ENCODE results near the gene HCN3.

The HCN3 gene

GRCh38 chr1:155254228-155254713 lies 23.0 kb upstream of the HCN3 start:
- no peak for DNase-seq (ENCODE audit: low read depth)

- DNase-seq (ENCODE audit: low read depth): peak; percentile 26
Observed at GRCh38 chr1:155254714-155255242, 22.5 kb upstream of the HCN3 start.

- peak; percentile 81 for DNase-seq (ENCODE audit: low read depth)
Observed at GRCh38 chr1:155255243-155256007, 21.8 kb upstream of the HCN3 start, which contains the start of gene ENTREP3. Gene ENTREP3, minus strand, starts transcription at chr1:155255483. Its CDS starts 606 bp downstream, at chr1:155254877.

- DNase-seq (ENCODE audit: low read depth): no peak
Observed at GRCh38 chr1:155256058-155256852, 21.0 kb upstream of the HCN3 start.

GRCh38 chr1:155260276-155260675 lies 17.0 kb upstream of the HCN3 start:
- no peak for DNase-seq (ENCODE audit: low read depth)

- DNase-seq (ENCODE audit: low read depth): no peak
Observed at GRCh38 chr1:155261493-155261851, 15.8 kb upstream of the HCN3 start.

- peak; percentile 98 for DNase-seq (ENCODE audit: low read depth)
Observed at GRCh38 chr1:155261852-155262673, 15.2 kb upstream of the HCN3 start, which contains the start of gene SCAMP3. Gene SCAMP3, minus strand, starts transcription at chr1:155262360. Its CDS starts 209 bp downstream, at chr1:155262151.

GRCh38 chr1:155263067-155263466 lies 14.2 kb upstream of the HCN3 start:
- DNase-seq (ENCODE audit: low read depth): no peak

GRCh38 chr1:155266553-155266952 lies 10.7 kb upstream of the HCN3 start:
- no peak for DNase-seq (ENCODE audit: low read depth)

GRCh38 chr1:155267373-155267772 lies 9.9 kb upstream of the HCN3 start:
- DNase-seq (ENCODE audit: low read depth): no peak

GRCh38 chr1:155268630-155269029 lies 8.6 kb upstream of the HCN3 start:
- DNase-seq (ENCODE audit: low read depth): no peak

- no peak for DNase-seq (ENCODE audit: low read depth)
Observed at GRCh38 chr1:155269381-155269780, 7.9 kb upstream of the HCN3 start.

GRCh38 chr1:155272466-155273342 lies 4.6 kb upstream of the HCN3 start:
- DNase-seq (ENCODE audit: low read depth): peak; percentile 46

- DNase-seq (ENCODE audit: low read depth): peak; percentile 95
Observed at GRCh38 chr1:155273343-155274245, 3.7 kb upstream of the HCN3 start, which contains the start of gene CLK2. Gene CLK2, minus strand, starts transcription at chr1:155273504. Its CDS starts 2,527 bp downstream, at chr1:155270977.

GRCh38 chr1:155277902-155278688 lies 832 bp downstream of the HCN3 start:
- no peak for DNase-seq (ENCODE audit: low read depth)

GRCh38 chr1:155278689-155279160 lies 1.5 kb downstream of the HCN3 start:
- no peak for DNase-seq (ENCODE audit: low read depth)

- DNase-seq (ENCODE audit: low read depth): no peak
Observed at GRCh38 chr1:155279268-155279667, 2.0 kb downstream of the HCN3 start.

- DNase-seq (ENCODE audit: low read depth): no peak
Observed at GRCh38 chr1:155282488-155283091, 5.3 kb downstream of the HCN3 start.

Data from fibroblast of gingiva (primary cell).